Coronary artery (tissue), 2 donors: Measurements from ENCODE around the gene MGA.

ENCODE experiments used
- DNase-seq: peaks from one replicate; pipeline ENCODE4 v3.0.0-alpha.2; 2017; ENCODE audit warnings: low spot score
- H3K27ac ChIP-seq, 2 donors: fragments of 200-600 bp; sonication (generic); one replicate each; pipeline ENCODE4 v1.5.1; 2016 to 2019
- H3K4me3 ChIP-seq: fragments of 200-600 bp; sonication (generic); 2 replicates; pipeline ENCODE4 v1.5.1; 2016; ENCODE audit warnings: mild to moderate bottlenecking, moderate library complexity
- CTCF ChIP-seq: fragments of 200-600 bp; sonication (generic); IDR thresholded peaks from one replicate; pipeline ENCODE4 v1.5.1; 2019; ENCODE audit warnings: antibody characterized with exemption

Gene MGA

GRCh38 chr15:41774062-41774881 lies 114.1 kb downstream of the MGA start, which contains the start of gene MAPKBP1:
Gene MAPKBP1, plus strand, starts transcription at chr15:41774484. Its CDS starts 792 bp downstream, at chr15:41775276.
- peak; percentile 39 for TF ChIP-seq CTCF
- Histone ChIP-seq H3K4me3 (peak within 1 kb of the TSS; percentile 81), H3K27ac (peak within 1 kb of the TSS; percentile 89 to 90)
- DNase-seq = peak; percentile 98

- TF ChIP-seq CTCF = no peak
- no peak for DNase-seq
- H3K4me3 ChIP-seq = peak overlapping the region; percentile 81
Observed at GRCh38 chr15:41774882-41775417, 114.7 kb downstream of the MGA start.

GRCh38 chr15:41775651-41776050 lies 115.4 kb downstream of the MGA start:
- peak overlapping the region; percentile 81 for H3K4me3 ChIP-seq
- peak overlapping the region in 1 of 2 donors; percentile 89 for H3K27ac ChIP-seq
- TF ChIP-seq CTCF = no peak
- DNase-seq = no peak

More at GRCh38 chr15:41774882-41775417, 114.7 kb downstream of the MGA start:
- peak overlapping the region; percentile 89 to 90 for H3K27ac ChIP-seq

GRCh38 chr15:41777421-41777973 lies 117.3 kb downstream of the MGA start:
- H3K27ac ChIP-seq = no peak overlapping the region
- TF ChIP-seq CTCF = no peak
- H3K4me3 ChIP-seq = no peak overlapping the region
- DNase-seq = no peak

GRCh38 chr15:41778521-41778920 lies 118.3 kb downstream of the MGA start:
- no peak for TF ChIP-seq CTCF
- Histone ChIP-seq H3K4me3 (no peak overlapping the region), H3K27ac (no peak overlapping the region)
- no peak for DNase-seq

- no peak for DNase-seq
- no peak overlapping the region for H3K27ac ChIP-seq
- H3K4me3 ChIP-seq = no peak overlapping the region
- no peak for TF ChIP-seq CTCF
Observed at GRCh38 chr15:41779662-41780157, 119.5 kb downstream of the MGA start.
